NOMO-1 (cell line): ENCODE results near the gene DPH1.

Experiments used
- DNase-seq, 2 experiments: peaks; one replicate each; lab custom pipeline; 2025; ENCODE audit not compliant: unreplicated experiment in 2 of 2; lab: John Stamatoyannopoulos, UW

DPH1 gene

DNA sequence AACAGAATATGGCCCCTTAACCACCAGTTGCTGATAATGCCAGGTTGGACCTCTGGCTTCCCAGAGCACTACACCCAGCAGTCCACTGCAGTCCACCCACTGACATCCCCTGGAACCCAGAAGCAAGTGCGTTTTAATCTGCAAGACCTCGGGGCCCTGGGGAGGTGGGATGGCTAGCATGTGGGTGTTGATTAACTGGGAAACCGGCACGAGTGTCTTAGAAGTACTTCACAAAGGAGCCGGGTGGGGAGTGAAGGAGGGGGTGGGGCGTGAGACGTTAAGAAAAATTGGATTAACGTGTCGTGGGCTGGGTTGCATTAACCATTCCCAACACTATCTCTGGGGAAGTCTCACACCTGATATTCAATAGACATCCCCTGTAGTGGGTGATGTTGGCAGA, 18.9 kb downstream of the DPH1 start:
- no peak for DNase-seq

DNA sequence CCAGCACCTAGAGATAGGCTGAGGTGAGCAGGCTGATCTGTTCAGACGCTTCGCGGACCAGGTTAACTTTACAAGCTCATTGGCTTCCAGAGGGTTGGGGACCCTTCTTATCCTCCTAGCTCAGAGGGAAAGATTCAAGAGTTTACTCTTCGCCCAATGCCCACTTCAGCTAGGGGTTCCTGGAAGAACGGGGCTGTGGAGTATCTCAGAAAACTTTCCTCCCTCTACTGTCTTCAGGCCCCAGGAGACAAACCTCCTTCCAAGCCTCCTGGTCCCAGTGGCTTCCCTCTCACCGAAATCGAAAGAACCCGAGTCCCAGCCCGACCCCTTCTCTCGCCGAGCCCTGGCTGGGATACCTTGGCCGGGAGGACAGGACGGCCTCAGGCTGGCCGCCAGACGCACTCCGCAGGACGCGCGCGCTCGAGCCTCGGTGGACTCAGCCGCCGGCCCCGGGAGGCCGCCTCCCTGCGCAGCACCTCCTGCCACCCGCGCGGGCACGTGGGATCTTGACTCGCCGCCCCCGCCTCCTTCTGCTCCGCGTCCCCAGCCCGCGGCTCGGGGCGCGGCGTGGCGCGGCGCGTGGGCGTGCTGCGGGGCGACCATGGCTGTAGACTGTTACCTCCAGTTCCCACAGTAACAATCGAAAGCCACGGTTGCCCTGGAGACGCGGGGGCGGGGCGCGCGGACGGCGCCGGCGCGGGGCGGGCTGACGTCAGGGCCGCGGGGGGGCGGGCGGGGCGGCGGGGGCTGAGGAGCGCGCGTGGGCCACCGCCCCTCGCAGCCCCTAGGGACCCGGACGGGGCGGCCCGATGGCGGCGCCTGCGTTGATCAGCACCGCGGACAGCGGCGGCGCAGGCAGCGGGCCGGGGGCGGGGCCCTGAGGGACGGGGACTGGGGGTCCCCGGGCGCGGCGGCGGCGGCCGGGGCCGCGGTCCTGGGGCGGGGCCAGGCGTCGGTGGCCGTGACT, 19.7 kb downstream of the DPH1 start:
- peak; percentile 39 to 66 for DNase-seq

DNA sequence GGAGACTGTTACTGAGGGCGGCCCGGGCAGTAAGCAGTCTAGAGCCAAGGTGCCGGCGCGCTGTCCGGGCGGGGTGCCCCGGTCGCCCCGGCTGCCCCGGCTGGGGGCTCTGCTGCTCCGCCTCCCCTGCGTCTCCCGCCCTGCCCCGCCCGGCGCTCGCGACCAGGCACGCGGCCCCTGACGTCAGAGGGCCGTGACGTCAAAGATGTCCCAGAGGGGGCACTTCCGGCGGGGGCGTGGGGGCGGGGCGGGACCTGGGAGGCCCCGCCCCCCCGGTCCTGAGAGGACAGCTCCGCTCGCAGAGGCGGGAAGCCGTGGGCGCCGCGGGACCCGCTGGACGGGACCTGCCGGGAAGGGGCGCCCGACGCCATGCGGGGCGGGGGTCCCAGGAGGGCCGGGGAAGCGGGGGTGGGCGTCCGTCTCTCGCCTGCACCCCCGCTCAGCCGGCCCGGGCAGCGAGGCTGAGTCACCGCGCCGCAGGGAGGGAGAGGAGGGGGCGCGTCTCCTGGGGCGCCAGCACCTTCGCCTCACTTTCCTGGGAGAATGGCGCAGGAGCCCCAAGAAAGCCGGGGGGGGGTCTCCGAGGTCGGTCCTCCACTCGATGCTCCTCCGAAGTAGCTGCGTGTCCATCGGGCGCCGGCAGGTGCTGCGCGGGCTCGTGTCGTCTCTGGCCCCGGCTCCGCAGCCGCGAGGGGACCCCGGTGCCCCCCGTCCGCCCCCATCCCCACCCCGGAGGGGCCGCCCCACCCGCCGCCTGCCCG, 20.5 kb downstream of the DPH1 start:
- no peak for DNase-seq

DNA sequence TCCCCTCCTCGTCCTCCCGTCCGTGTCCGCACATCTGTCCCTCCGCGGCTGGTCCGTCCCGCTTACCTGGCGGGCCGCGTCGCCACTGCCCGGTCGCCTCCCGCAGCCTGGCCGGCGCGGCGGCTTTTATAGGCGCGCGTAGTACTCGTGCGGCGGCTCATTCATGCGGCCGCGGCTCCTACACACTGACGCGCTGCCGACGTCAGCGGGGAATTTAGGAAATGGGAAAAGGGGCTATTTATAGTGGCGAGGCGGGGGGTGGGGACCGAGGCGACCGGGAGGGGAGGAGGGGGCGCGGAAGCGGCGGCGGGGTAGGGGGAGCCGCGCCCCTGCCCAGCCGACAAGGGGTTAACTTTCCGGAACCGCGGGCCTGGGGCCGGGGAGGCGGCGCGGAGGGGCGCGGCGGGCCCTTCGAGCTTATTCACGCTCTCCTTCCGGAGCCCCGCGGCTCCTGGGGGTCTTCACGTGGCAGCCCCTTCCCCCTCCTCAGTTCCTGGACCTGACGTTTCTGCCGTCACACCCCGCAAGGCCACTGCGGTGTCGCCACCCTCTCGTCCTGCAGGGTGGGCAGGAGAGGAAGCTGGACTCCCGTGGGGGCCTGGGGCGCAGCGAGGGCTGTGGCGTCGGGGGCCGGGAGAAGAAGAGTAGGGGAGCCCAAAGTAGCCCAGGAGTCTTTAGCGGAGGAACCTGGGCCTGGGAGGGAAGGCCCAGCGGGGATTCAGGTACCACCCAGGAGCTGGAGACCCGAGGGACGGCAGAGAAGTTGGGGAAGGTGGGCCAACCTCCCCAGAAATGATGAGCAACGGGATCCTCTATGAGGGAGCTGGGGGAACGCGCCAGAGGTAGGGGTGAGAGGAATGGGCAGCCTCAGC, 21.3 kb downstream of the DPH1 start:
- no peak for DNase-seq

DNA sequence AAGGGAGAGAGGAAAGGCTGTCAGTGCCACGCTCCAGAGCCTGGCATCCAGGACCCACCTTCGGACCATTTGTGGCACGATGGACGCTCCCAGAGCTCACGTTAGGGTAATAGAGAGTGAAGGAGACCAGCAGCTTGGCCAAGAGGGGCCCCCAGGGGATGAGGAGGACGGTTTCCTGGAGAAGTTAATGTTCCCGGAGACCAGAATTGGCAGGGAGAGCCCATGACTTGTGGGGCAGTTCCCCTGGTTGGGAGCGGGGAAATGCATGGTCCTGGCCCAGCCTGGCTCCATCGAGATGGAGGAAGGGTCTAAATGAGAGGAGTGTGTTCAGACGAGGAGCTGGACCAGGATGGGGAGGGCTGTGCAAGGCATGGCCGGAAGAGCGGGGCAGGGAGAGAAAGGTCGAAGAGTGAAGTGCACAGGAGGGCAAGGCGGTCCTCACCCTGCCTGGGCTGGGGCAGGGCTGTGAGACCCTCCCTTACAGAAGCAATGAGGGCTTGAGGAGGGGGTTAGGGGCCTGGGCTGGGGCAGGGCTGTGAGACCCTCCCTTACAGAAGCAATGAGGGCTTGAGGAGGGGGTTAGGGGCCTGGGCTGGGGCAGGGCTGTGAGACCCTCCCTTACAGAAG, 22.1 kb downstream of the DPH1 start:
- DNase-seq = no peak

DNA sequence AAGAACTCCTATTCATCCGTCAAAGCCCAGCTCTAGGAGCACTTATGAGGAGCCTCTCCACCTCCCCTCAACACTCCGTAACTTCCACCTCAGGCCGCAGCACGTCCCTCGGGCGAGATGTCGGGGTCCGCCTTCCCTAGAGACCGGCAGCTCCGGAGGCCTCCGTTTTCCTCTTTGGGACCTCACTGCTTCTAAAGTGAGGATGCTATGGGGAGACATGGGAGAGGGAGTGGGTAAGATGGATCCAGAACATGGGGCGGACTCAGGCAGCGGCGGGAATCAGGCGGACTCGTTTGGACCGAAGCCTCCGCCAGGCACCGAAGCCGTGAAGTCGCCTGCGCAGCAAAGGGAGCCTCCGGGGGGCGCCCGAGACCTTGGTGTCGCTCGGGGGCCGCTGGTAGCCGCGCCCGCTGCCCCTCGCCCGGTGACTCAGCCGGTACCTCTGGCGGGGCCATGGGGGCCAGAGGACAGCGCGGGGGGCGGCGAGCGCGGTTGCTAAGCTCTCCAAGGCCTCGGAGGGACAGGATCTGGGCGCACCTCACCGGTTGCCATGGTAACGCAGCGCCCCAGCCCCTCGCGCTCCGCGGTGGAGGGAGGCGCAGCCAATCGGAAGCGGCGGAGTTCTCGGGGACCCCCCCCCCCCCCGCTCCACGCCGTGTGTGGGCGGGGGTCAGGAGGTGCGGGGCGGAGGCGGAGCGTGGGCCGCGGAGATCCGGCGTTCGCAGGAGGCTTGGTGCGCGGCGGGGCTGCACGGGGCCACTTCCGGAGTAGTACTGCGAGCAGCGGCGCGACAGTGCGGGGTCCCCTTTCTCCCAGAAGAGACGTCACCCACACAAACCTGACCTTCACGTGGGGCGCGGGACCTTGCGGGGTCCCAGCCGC, 23.7 kb downstream of the DPH1 start:
- DNase-seq = peak; percentile 24 to 54

DNA sequence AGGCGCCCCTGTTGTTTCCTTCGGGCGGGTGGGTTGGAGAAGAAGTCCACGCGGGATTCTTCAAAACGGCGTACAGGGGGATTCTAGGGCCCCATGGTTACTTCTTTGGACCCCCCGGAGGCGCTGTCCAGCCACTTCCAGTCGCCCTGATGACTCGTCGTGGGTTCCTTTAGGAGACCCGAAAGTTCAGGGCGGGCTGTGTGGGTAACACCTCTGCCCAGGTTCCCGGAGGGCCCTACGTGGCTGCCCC, 24.2 kb downstream of the DPH1 start:
- DNase-seq = no peak

DNA sequence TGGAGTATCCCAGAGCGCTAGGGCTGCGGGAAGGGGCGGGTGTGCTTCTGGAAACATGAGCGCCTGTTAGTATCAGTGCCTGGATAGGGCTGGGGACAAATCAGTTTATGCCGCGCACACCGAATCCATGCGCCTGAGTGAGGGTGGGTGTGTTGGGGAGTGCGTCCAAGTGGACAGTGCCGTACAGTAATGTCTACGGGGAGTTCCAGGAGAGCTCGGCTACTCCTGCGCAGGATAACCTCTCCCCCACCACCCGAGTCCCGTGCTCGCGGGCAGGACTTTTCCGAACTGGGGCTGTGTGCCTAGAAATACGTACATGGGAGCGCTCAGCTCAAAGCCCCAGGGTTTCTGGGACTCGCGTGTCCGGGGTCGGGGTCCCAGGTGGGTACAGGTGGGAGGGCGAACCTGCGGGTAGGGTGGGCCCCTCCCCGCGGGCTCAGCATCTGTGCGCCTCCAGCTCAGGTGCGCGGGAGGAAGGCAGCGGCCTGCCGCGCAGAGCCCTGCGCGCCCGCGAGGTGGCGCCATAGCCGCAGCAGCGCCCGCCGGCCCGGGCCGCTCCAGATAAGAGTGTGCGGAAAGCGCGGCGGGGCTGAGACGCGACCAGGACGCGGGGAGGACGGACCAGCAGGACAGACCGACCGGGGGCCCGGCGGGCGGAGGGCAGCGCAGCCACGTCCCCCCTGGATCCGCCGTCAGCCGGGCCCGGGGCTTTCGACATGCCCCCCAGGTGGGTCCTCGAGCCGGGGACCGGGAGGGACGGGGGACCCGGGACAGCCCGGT, 24.7 kb downstream of the DPH1 start, which contains the start of gene HIC1:
Gene HIC1, plus strand, starts transcription at position 592 of the 780 bp plus-strand sequence. CDS start 1,588 bp downstream, outside the sequence.
- DNase-seq = peak; percentile 56 to 75

DNA sequence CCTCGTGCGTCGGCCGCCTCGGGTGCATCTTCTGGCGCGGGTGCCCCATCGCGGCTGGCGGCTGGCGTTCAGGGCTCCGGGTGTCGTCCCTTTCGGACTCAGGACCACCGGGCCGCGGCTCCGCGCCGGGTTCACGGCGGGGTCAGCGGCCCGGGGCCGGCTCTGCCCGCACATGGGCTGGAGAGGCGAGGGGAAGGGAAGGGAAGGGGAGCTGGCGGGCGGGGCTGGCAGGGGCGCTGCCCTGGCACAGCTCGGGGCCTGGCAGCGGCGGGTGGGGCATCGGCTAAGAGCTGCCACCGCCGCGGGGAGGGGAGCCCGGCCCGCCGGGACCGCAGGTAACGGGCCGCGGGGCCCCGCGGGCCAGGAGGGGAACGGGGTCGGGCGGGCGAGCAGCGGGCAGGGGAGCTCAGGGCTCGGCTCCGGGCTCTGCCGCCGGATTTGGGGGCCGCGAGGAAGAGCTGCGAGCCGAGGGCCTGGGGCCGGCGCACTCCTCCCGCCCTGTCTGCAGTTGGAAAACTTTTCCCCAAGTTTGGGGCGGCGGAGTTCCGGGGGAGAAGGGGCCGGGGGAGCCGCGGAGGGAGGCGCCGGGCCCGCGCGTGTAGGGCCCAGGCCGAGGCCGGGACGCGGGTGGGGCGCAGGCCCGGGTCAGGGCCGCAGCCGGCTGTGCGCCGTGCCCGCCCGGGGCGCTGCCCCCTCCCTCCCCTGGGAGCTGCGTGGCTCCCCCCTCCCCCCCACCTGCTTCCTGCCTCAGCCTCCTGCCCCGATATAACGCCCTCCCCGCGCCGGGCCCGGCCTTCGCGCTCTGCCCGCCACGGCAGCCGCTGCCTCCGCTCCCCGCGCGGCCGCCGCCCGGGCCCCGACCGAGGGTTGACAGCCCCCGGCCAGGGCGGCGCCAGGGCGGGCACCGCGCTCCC, 25.6 kb downstream of the DPH1 start:
- no peak for DNase-seq

DNA sequence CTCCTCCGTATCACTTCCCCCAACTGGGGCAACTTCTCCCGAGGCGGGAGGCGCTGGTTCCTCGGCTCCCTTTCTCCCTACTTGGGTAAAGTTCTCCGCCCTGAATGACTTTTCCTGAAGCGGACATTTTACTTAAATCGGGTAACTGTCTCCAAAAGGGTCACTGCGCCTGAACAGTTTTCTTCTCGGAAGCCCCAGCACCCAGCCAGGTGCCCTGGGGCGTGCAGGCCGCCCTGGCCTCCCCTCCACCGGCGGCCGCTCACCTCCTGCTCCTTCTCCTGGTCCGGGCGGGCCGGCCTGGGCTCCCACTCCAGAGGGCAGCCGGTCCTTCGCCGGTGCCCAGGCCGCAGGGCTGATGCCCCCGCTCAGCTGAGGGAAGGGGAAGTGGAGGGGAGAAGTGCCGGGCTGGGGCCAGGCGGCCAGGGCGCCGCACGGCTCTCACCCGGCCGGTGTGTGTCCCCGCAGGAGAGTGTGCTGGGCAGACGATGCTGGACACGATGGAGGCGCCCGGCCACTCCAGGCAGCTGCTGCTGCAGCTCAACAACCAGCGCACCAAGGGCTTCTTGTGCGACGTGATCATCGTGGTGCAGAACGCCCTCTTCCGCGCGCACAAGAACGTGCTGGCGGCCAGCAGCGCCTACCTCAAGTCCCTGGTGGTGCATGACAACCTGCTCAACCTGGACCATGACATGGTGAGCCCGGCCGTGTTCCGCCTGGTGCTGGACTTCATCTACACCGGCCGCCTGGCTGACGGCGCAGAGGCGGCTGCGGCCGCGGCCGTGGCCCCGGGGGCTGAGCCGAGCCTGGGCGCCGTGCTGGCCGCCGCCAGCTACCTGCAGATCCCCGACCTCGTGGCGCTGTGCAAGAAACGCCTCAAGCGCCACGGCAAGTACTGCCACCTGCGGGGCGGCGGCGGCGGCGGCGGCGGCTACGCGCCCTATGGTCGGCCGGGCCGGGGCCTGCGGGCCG, 26.5 kb downstream of the DPH1 start:
- peak in 1 of 2 experiments; percentile 15 for DNase-seq

DNA sequence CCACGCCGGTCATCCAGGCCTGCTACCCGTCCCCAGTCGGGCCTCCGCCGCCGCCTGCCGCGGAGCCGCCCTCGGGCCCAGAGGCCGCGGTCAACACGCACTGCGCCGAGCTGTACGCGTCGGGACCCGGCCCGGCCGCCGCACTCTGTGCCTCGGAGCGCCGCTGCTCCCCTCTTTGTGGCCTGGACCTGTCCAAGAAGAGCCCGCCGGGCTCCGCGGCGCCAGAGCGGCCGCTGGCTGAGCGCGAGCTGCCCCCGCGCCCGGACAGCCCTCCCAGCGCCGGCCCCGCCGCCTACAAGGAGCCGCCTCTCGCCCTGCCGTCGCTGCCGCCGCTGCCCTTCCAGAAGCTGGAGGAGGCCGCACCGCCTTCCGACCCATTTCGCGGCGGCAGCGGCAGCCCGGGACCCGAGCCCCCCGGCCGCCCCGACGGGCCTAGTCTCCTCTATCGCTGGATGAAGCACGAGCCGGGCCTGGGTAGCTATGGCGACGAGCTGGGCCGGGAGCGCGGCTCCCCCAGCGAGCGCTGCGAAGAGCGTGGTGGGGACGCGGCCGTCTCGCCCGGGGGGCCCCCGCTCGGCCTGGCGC, 27.3 kb downstream of the DPH1 start:
- DNase-seq = no peak

DNA sequence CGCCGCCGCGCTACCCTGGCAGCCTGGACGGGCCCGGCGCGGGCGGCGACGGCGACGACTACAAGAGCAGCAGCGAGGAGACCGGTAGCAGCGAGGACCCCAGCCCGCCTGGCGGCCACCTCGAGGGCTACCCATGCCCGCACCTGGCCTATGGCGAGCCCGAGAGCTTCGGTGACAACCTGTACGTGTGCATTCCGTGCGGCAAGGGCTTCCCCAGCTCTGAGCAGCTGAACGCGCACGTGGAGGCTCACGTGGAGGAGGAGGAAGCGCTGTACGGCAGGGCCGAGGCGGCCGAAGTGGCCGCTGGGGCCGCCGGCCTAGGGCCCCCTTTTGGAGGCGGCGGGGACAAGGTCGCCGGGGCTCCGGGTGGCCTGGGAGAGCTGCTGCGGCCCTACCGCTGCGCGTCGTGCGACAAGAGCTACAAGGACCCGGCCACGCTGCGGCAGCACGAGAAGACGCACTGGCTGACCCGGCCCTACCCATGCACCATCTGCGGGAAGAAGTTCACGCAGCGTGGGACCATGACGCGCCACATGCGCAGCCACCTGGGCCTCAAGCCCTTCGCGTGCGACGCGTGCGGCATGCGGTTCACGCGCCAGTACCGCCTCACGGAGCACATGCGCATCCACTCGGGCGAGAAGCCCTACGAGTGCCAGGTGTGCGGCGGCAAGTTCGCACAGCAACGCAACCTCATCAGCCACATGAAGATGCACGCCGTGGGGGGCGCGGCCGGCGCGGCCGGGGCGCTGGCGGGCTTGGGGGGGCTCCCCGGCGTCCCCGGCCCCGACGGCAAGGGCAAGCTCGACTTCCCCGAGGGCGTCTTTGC, 28.0 kb downstream of the DPH1 start:
- DNase-seq = no peak

DNA sequence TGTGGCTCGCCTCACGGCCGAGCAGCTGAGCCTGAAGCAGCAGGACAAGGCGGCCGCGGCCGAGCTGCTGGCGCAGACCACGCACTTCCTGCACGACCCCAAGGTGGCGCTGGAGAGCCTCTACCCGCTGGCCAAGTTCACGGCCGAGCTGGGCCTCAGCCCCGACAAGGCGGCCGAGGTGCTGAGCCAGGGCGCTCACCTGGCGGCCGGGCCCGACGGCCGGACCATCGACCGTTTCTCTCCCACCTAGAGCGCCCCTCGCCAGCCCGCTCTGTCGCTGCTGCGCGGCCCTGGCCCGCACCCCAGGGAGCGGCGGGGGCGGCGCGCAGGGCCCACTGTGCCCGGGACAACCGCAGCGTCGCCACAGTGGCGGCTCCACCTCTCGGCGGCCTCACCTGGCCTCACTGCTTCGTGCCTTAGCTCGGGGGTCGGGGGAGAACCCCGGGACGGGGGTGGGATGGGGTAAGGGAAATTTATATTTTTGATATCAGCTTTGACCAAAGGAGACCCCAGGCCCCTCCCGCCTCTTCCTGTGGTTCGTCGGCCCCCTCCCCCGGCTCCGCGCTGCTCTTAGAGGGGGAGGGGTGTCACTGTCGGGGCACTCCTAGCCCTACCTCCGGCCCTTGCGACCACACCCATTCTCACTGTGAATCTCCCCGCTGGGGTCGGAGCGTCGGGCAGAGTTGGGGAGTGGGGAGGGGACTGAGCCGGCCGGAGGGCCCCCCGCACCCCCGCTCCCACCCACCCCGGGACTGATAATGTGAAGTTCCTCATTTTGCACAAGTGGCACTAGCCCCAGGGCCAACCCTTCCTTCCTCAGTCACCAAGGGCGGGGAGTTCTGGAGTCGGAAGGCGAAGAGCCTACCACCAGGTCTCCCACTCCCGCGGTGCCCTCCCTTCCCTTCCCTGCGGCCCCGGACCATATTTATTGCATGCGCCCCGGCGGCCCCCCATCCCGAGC, 28.9 kb downstream of the DPH1 start:
- peak; percentile 73 to 82 for DNase-seq
